Adipocyte (in vitro differentiated cells): ENCODE data around the gene IMPG1.

ENCODE experiments used
- DNase-seq: peaks from one replicate; pipeline ENCODE4 v3.0.0-alpha.2; 2015; ENCODE audit warnings: low read depth
- H3K27me3 ChIP-seq: replicated peaks from 2 replicates; pipeline ENCODE4 v1.7.0; 2013; ENCODE audit warnings: mild to moderate bottlenecking, low read length, moderate library complexity; ENCODE audit not compliant: control insufficient read depth, insufficient read depth
- H3K36me3 ChIP-seq: 2 replicates; pipeline ENCODE4 v1.7.0; 2013; ENCODE audit warnings: low read length, mild to moderate bottlenecking, moderate library complexity; ENCODE audit not compliant: control insufficient read depth, insufficient read depth, severe bottlenecking
- H3K4me1 ChIP-seq: 2 replicates; pipeline ENCODE4 v1.7.0; 2013; ENCODE audit warnings: mild to moderate bottlenecking, low read length, moderate library complexity; ENCODE audit not compliant: control insufficient read depth, insufficient read depth
- H3K4me3 ChIP-seq: 2 replicates; pipeline ENCODE4 v1.7.0; 2013; ENCODE audit warnings: mild to moderate bottlenecking, low read length, moderate library complexity
- H3K9ac ChIP-seq: 2 replicates; pipeline ENCODE4 v1.7.0; 2013; ENCODE audit warnings: mild to moderate bottlenecking, low read length, moderate library complexity
- H3K9me3 ChIP-seq: 2 replicates; pipeline ENCODE4 v1.7.0; 2013; ENCODE audit warnings: mild to moderate bottlenecking, low read length, moderate library complexity; ENCODE audit not compliant: control insufficient read depth

Gene IMPG1

GRCh38 chr6:75892384-75892783, 180.1 kb downstream of the IMPG1 start:
- H3K9ac ChIP-seq, result no peak overlapping the region
- H3K36me3 ChIP-seq, result peaks cover 17% of the 10 kb centered on the region
- no peaks in the 10 kb centered on the region for H3K4me1 ChIP-seq
- no peaks in the 10 kb centered on the region for H3K9me3 ChIP-seq
- no peak for DNase-seq
- H3K27me3 ChIP-seq, result no peaks in the 10 kb centered on the region
- H3K4me3 ChIP-seq, result no peak overlapping the region

- no peak overlapping the region for H3K4me3 ChIP-seq
- H3K9ac ChIP-seq, result no peak overlapping the region
- H3K27me3 ChIP-seq, result no peaks in the 10 kb centered on the region
- H3K36me3 ChIP-seq, result peaks cover 14% of the 10 kb centered on the region
- no peaks in the 10 kb centered on the region for H3K9me3 ChIP-seq
- H3K4me1 ChIP-seq, result peaks cover 11% of the 10 kb centered on the region
- no peak for DNase-seq
Observed at GRCh38 chr6:75884822-75885221, 187.6 kb downstream of the IMPG1 start.

- H3K9ac ChIP-seq, result no peak overlapping the region
- peak; percentile 66 for DNase-seq
- no peak overlapping the region for H3K4me3 ChIP-seq
- peaks cover 16% of the 10 kb centered on the region for H3K36me3 ChIP-seq
- no peaks in the 10 kb centered on the region for H3K9me3 ChIP-seq
- peaks cover 11% of the 10 kb centered on the region for H3K4me1 ChIP-seq
- H3K27me3 ChIP-seq, result no peaks in the 10 kb centered on the region
Observed at GRCh38 chr6:75882734-75883133, 189.7 kb downstream of the IMPG1 start.

DNA sequence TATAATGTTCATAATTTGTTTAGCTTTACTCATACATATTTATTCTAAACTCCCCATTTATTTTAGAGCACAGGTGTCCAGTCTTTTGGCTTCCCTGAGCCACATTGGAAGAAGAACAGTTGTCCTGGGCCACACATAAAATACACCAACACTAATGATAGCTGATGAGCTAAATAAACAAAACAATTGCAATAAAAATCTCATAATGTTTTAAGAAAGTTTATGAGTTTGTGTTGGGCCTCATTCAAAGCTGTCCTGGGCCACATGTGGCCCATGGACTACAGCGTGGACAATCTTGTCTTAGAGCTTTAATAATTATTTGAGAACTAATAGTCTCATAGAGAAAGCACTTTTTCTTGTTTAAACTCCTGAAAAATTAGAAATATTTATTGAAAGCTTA, 192.2 kb downstream of the IMPG1 start:
- peaks cover 9% of the 10 kb centered on the region for H3K36me3 ChIP-seq
- H3K27me3 ChIP-seq, result no peaks in the 10 kb centered on the region
- no peaks in the 10 kb centered on the region for H3K9me3 ChIP-seq
- no peak overlapping the region for H3K9ac ChIP-seq
- H3K4me3 ChIP-seq, result no peak overlapping the region
- peaks cover 15% of the 10 kb centered on the region for H3K4me1 ChIP-seq
- no peak for DNase-seq

DNA sequence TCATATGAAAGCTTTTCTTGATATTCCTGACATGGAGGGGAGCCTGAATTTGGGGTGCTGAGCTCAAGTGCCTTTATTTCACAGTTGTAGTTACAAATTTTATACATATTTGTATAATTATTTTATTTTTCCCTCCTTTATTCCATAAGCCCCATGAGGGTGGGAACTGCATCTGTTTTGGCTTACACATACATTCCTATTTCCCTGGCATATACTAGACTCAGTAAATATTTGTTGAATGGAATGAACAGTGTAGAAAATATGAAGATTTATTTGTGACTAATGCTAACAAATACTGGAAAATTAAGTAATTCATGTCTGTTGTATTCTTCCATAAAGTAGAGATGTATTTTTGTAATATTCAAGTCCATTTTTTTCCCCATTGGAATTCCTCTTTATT, 196.3 kb downstream of the IMPG1 start:
- no peaks in the 10 kb centered on the region for H3K9me3 ChIP-seq
- no peaks in the 10 kb centered on the region for H3K27me3 ChIP-seq
- H3K4me3 ChIP-seq, result no peak overlapping the region
- DNase-seq, result no peak
- H3K9ac ChIP-seq, result no peak overlapping the region
- peaks cover 4% of the 10 kb centered on the region for H3K4me1 ChIP-seq
- H3K36me3 ChIP-seq, result peaks cover 30% of the 10 kb centered on the region

GRCh38 chr6:75874224-75874623, 198.2 kb downstream of the IMPG1 start:
- DNase-seq, result no peak
- Histone ChIP-seq H3K36me3 (peaks cover 22% of the 10 kb centered on the region), H3K4me1 (peaks cover 4% of the 10 kb centered on the region)

More at GRCh38 chr6:75874224-75874623, 198.2 kb downstream of the IMPG1 start:
- H3K27me3 ChIP-seq, result no peaks in the 10 kb centered on the region
- no peak overlapping the region for H3K4me3 ChIP-seq
- H3K9me3 ChIP-seq, result no peaks in the 10 kb centered on the region
- no peak overlapping the region for H3K9ac ChIP-seq
